Measurements from ENCODE around the gene MYADML2. TPM values are rescaled to one million over a fixed set of nuclear protein-coding genes. Genes with fewer than 3 reads are reported as not detected.
A peak's percentile ranks its signal among the peaks of the same experiment; 100 is the strongest.
"Not testable (repeated sequence)": the region's sequence is repeated elsewhere in the genome, so short reads cannot be mapped to it uniquely, and the experiment has no call there.

Gene MYADML2
- total RNA-seq, 1 donor from 2014 or later, result 0.11 TPM

DNA sequence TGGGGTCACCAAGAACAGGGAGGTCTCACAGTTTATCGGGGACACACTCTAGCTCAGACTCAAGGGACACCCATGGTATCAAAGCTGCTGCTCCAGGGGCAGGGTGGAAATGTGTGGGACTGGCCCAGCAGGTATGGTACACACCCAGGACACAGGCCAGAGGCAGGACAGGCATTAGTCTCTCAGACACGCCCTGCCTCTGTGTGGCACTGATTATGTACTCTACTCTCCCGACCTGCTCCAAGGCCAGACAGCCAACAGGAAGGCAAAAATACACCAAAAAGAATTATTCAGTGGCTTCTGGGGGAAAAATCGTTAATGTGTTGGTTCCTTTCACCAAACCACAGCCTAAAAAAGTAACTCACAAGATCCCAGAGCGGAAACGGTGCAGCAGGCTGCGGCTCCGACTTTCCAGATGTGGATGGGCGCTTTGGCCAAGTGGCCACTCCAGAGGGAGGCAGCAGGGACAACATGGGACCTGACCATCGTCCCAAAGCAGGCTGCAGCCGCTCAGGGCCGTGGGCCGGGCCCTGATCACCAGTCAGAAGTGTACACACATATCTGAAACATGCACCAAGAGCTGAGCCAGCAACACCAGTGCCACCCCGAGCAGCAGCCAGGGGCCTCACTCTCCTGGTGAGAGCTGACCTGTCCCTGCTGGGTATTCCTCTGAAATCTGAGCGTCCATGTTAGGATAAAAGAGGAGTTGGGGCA lies 28.0 kb downstream of the MYADML2 start:
- Histone ChIP-seq H3K79me2 (ENCODE audit: low read depth) (peaks cover 54% of the 10 kb centered on the region), H3K4me3 (no peak overlapping the region), H2AFZ (replicated peaks) (no peak overlapping the region), H3K9ac (no peak overlapping the region), H3F3A (ENCODE audit: low read depth) (peaks cover 33% of the 10 kb centered on the region), H3K36me3 (no peaks in the 10 kb centered on the region), H3K27ac (no peak overlapping the region), H4K20me1 (ENCODE audit: low read depth) (peaks cover 38% of the 10 kb centered on the region), H3K4me2 (no peak overlapping the region), H3K4me1 (peaks cover 22% of the 10 kb centered on the region), H3K9me3 (ENCODE audit: low read depth) (no peaks in the 10 kb centered on the region), H3K27me3 (no peaks in the 10 kb centered on the region)
- Mint-ChIP-seq H3K9me3 (no peaks in the 10 kb centered on the region), H3K4me1 (peaks cover 24% of the 10 kb centered on the region), H3K4me3 (peak overlapping the region; percentile 89), H3K36me3 (peaks cover 7% of the 10 kb centered on the region), H3K27ac (no peak overlapping the region), H3K27me3 (ENCODE audit: insufficient read depth, low read depth) (peaks cover 2% of the 10 kb centered on the region)
- no peak for TF ChIP-seq CTCF (IDR thresholded peaks at IDR 0.05)
- TF ChIP-seq EZH2phosphoT487 (IDR thresholded peaks at IDR 0.05), result no peak
- no peak for TF ChIP-seq EZH2 (IDR thresholded peaks at IDR 0.05)
- DNase-seq (ENCODE audit: low spot score), result no peak

DNA sequence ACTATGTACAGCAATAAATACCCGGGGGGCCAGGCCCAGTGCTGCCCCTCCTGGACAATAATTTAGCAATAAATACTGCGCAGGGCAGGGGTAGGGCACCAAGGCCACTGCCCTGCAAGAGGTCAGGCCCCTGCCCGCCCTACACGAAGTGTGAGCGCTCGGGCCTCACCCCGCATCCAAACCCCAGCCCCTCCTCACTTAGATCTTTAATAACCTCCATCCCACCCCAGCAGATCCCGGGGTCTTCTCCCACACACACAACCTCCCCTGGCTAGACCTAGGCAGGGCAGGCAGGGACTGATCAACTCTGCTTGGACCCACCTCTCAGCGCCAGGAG lies 28.7 kb downstream of the MYADML2 start:
- not testable (repeated sequence) for H3K36me3 ChIP-seq; H3K36me3 Mint-ChIP-seq; H2AFZ ChIP-seq (replicated peaks); H3K27ac ChIP-seq; DNase-seq (ENCODE audit: low spot score); H3K27ac Mint-ChIP-seq; H3K27me3 Mint-ChIP-seq (ENCODE audit: insufficient read depth, low read depth); H3K9me3 ChIP-seq (ENCODE audit: low read depth); H3K27me3 ChIP-seq; H3K9me3 Mint-ChIP-seq; H3K9ac ChIP-seq
- peaks cover 48% of the 10 kb centered on the region for H3K79me2 ChIP-seq (ENCODE audit: low read depth)
- H3K4me1 ChIP-seq, result peaks cover 15% of the 10 kb centered on the region
- H3K4me1 Mint-ChIP-seq, result peaks cover 22% of the 10 kb centered on the region
- H4K20me1 ChIP-seq (ENCODE audit: low read depth), result peaks cover 31% of the 10 kb centered on the region
- TF ChIP-seq CTCF (IDR thresholded peaks at IDR 0.05), result peak; percentile 19
- peak overlapping the region; percentile 96 for H3K4me3 ChIP-seq
- H3K4me2 ChIP-seq, result peak overlapping the region; percentile 90
- peaks cover 28% of the 10 kb centered on the region for H3F3A ChIP-seq (ENCODE audit: low read depth)
- peak overlapping the region; percentile 89 for H3K4me3 Mint-ChIP-seq

- H3K27me3 ChIP-seq, result no peaks in the 10 kb centered on the region
- peaks cover 30% of the 10 kb centered on the region for H3F3A ChIP-seq (ENCODE audit: low read depth)
- H3K4me3 ChIP-seq, result peak within 1 kb of the TSS; percentile 96
- peak; percentile 93 for DNase-seq (ENCODE audit: low spot score)
- peaks cover 25% of the 10 kb centered on the region for H4K20me1 ChIP-seq (ENCODE audit: low read depth)
- Mint-ChIP-seq H3K27ac (no peak within 1 kb of the TSS), H3K4me3 (peak within 1 kb of the TSS; percentile 89), H3K4me1 (peaks cover 20% of the 10 kb centered on the region), H3K36me3 (peaks cover 15% of the 10 kb centered on the region), H3K9me3 (no peaks in the 10 kb centered on the region), H3K27me3 (ENCODE audit: insufficient read depth, low read depth) (peaks cover 2% of the 10 kb centered on the region)
- no peaks in the 10 kb centered on the region for H3K36me3 ChIP-seq
- H2AFZ ChIP-seq (replicated peaks), result no peak within 1 kb of the TSS
- H3K9me3 ChIP-seq (ENCODE audit: low read depth), result no peaks in the 10 kb centered on the region
- H3K79me2 ChIP-seq (ENCODE audit: low read depth), result peaks cover 43% of the 10 kb centered on the region
- peak within 1 kb of the TSS; percentile 64 for H3K9ac ChIP-seq
- H3K27ac ChIP-seq, result no peak within 1 kb of the TSS
- TF ChIP-seq EZH2 (IDR thresholded peaks at IDR 0.05) (no peak), EZH2phosphoT487 (IDR thresholded peaks at IDR 0.05) (no peak), CTCF (IDR thresholded peaks at IDR 0.05) (no peak)
- peak within 1 kb of the TSS; percentile 90 for H3K4me2 ChIP-seq
- H3K4me1 ChIP-seq, result peaks cover 10% of the 10 kb centered on the region
Observed at GRCh38 chr17:81917565-81918332, 29.3 kb downstream of the MYADML2 start, which contains the start of gene SIRT7. TSS of gene SIRT7 (minus strand) at chr17:81918176. CDS start at chr17:81918131, 45 bp downstream.

Measured in neural progenitor cell (in vitro differentiated cells).